ACHN (cell line): ENCODE results near the gene CCNB1.

Experiments
- DNase-seq: peaks from one replicate; pipeline ENCODE4 v3.0.0-alpha.2; 2015
- in situ Hi-C: cut with HindIII; loops from 2 replicates; pipeline ENCODE4 v1.10.0; 2017; ENCODE audit warnings: low sequenced_read_pairs, low pct_ligation_motif_present, low pct_unique_long_range_greater_than_20kb

CCNB1 gene

GRCh38 chr5:69224520-69224919 is 57.6 kb downstream of the CCNB1 start:
- in situ Hi-C loops: no loop called here
- no peak for DNase-seq

- DNase-seq: no peak
- in situ Hi-C loops: no loop called here
These were observed 58.9 kb downstream of the CCNB1 start for GRCh38 chr5:69225860-69226259.
